Type B pancreatic cell (in vitro differentiated cells): ENCODE measurements around the gene ZFPM1. TPM values are rescaled to one million over a fixed set of nuclear protein-coding genes. Genes with fewer than 3 reads are reported as not detected.

Source experiments
- DNase-seq: peaks from one replicate; pipeline ENCODE4 v3.0.0; 2021; ENCODE audit warnings: mixed read lengths; ENCODE audit not compliant: unreplicated experiment; ENCODE audit errors: extremely low spot score
- H3K27ac Mint-ChIP-seq: 2 replicates; pipeline ENCODE4 v1.8.0; 2021; ENCODE audit warnings: mild to moderate bottlenecking, mixed read lengths
- H3K27me3 Mint-ChIP-seq: 2 replicates; pipeline ENCODE4 v1.8.0; 2021; ENCODE audit warnings: mixed read lengths
- H3K36me3 Mint-ChIP-seq: 2 replicates; pipeline ENCODE4 v1.8.0; 2021; ENCODE audit warnings: mixed read lengths
- H3K4me1 Mint-ChIP-seq: one replicate; pipeline ENCODE4 v1.8.0; 2021; ENCODE audit warnings: mixed read lengths; ENCODE audit not compliant: unreplicated experiment
- H3K4me3 Mint-ChIP-seq: 2 replicates; pipeline ENCODE4 v1.8.0; 2021; ENCODE audit warnings: mild to moderate bottlenecking, mixed read lengths
- H3K9me3 Mint-ChIP-seq: 2 replicates; pipeline ENCODE4 v1.8.0; 2021; ENCODE audit warnings: mixed read lengths
- total RNA-seq: library from RNA; stranded (reverse); gene quantifications from 2 replicates; pipeline ENCODE4 v1.2.1, GENCODE V29; 2021; ENCODE audit warnings: low replicate concordance
- TF ChIP-seq, protein P1 (sequence below): fragments of 200-600 bp; sonication (generic); conservative IDR thresholded peaks from 2 replicates; pipeline ENCODE4 v1.5.0; 2021; ENCODE audit warnings: antibody characterized with exemption, mild to moderate bottlenecking

ZFPM1 gene
- total RNA-seq, 1 donor from 2014 or later, result 24.0 TPM

DNA sequence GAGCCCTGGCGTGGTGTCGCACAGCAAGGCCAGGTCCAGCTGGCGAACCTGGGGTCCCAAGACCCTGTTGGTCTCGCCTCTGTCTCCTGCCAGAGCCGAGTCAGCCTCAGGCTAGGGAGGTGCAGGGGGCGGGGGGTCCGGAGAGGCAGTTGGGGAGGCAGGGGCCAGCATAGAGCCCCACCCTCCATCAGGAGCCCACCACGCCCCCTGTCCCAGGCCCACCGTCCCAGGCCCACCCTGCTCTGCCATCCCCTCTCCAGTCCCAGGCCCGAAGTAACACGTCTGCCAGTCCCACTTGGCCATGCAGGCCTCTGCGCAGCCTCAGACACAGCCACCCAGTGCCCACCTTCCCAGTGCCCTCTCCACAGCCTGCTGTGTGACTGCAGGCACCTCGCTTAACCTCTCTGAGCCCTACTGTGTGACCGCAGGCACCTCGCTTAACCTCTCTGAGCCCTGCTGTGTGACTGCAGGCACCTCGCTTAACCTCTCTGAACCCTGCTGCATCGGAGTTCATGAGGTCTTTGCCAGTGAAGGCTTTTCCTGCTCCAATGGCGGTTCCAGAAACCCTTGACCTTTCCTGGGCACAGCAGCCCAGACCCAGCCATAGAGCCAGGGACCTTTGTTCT lies 41.0 kb upstream of the ZFPM1 start:
- Mint-ChIP-seq H3K27me3 (no peaks in the 10 kb centered on the region), H3K9me3 (no peaks in the 10 kb centered on the region), H3K27ac (no peak overlapping the region), H3K4me3 (no peak overlapping the region), H3K4me1 (no peaks in the 10 kb centered on the region), H3K36me3 (no peaks in the 10 kb centered on the region)
- no peak for DNase-seq
- TF ChIP-seq, protein P1, sequence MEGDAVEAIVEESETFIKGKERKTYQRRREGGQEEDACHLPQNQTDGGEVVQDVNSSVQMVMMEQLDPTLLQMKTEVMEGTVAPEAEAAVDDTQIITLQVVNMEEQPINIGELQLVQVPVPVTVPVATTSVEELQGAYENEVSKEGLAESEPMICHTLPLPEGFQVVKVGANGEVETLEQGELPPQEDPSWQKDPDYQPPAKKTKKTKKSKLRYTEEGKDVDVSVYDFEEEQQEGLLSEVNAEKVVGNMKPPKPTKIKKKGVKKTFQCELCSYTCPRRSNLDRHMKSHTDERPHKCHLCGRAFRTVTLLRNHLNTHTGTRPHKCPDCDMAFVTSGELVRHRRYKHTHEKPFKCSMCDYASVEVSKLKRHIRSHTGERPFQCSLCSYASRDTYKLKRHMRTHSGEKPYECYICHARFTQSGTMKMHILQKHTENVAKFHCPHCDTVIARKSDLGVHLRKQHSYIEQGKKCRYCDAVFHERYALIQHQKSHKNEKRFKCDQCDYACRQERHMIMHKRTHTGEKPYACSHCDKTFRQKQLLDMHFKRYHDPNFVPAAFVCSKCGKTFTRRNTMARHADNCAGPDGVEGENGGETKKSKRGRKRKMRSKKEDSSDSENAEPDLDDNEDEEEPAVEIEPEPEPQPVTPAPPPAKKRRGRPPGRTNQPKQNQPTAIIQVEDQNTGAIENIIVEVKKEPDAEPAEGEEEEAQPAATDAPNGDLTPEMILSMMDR, result no peak

DNA sequence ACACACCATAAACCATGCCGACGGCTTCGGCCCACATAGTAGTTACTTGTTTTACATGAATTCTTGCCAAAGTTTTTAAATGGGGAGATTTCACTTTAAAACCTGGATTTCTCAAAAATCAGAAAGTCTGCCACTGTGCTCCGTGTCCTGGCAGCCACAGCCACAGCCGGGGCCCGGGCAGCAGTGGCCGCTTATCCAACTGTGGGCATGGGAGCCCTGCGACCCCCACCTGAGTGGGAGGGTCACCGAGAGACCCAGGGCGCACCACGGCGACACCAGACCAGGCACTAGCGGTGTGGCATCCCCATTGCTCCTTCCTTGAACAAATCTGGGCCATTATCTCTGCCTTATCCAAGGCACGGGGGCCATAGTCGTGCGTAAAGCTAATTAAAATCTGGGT lies 40.3 kb upstream of the ZFPM1 start:
- no peak for DNase-seq
- TF ChIP-seq, protein P1, result no peak
- no peaks in the 10 kb centered on the region for H3K4me1 Mint-ChIP-seq
- H3K27ac Mint-ChIP-seq, result no peak overlapping the region
- H3K36me3 Mint-ChIP-seq, result no peaks in the 10 kb centered on the region
- no peaks in the 10 kb centered on the region for H3K9me3 Mint-ChIP-seq
- H3K4me3 Mint-ChIP-seq, result no peak overlapping the region
- no peaks in the 10 kb centered on the region for H3K27me3 Mint-ChIP-seq

DNA sequence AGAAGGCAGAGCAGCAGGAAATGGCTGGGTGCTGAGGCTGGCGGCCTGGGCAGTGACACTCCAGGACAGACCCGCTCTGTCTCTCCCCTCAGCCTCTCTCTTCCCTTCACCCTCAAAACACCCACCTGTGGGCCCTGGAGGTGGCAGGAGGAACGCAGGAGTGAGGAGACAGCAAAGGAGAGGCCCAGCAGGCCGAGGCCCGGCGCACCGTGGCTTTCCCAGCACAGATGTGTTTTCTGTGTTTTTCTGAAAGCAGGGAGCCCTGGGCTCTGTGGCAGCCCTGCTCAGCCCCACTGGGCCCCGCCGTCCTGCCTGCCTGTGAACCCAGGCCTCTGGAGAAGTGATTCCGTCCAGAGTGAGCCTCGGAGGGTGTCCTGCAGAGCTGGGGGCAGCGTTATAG lies 39.8 kb upstream of the ZFPM1 start:
- Mint-ChIP-seq H3K4me1 (no peaks in the 10 kb centered on the region), H3K9me3 (no peaks in the 10 kb centered on the region)

DNA sequence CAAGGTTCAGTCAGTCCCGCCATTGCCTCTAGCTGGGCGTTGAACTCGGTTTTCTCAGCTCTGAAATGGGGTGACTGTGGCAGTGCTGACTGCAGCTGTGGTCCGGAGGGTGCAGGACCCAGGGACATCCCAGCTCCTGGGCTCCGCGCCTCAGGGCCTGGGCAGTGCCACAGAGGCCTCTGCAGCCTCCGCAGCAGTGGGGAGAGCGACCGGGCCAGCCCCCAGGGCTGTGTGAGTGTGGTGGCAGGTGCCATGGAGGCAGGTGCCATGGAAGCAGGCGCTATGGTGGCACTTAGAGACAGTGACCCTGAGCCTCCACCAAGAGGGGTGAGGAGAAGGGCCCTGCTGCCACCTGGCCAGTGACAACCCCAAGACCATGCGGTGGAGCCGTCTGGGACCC lies 39.4 kb upstream of the ZFPM1 start:
- Mint-ChIP-seq H3K36me3 (no peaks in the 10 kb centered on the region), H3K9me3 (no peaks in the 10 kb centered on the region), H3K4me1 (no peaks in the 10 kb centered on the region), H3K27me3 (no peaks in the 10 kb centered on the region), H3K27ac (no peak overlapping the region), H3K4me3 (no peak overlapping the region)
- no peak for DNase-seq
- TF ChIP-seq, protein P1, result no peak

More for the DNA sequence above, 39.8 kb upstream of the ZFPM1 start:
- TF ChIP-seq, protein P1, result no peak
- no peak for DNase-seq
- Mint-ChIP-seq H3K27me3 (no peaks in the 10 kb centered on the region), H3K36me3 (no peaks in the 10 kb centered on the region), H3K27ac (no peak overlapping the region), H3K4me3 (no peak overlapping the region)

DNA sequence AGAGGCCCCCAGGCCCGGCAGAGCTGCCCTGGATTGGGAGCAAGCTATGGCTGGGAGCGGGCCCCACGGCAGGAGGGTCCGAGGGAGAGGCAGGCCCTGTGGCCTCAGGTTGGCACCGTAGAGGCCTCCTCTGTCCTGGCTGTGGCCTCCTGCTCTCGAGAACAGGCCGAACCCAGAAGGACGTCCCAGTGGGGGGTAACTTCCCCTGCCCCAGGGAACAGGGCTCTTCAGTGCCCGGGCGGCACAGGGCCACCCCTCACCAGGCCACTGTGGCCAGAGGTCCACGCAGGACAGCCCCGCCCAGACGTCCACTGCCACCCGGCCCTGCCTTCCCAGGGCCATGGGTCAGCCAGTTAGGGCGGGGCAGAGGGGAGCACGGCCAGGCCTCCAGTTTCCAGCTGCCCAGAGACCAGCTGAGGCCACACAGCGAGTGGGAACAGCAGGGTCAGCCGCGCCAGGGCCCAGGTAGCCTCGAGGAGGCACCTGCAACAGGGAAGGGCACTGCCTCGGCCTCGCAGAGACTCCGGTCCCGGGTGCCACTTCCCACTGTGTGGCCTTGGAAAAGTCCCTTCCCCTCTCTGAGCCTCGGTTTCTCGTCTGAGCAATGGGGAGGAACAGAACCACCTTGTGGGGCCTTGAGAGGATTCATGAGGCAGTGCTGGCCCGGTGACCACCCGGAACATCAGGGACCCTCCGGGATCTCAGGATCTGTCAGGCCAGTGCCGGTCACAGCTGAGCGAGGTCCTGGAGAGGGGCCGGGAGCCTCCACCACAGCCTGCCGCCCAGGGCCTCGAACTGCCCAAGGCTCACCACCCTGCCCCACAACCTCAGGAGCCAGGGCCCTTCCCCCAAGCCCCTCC lies 38.3 kb upstream of the ZFPM1 start:
- H3K27ac Mint-ChIP-seq, result no peak overlapping the region
- DNase-seq, result no peak
- no peaks in the 10 kb centered on the region for H3K9me3 Mint-ChIP-seq
- no peaks in the 10 kb centered on the region for H3K27me3 Mint-ChIP-seq
- no peak overlapping the region for H3K4me3 Mint-ChIP-seq
- H3K36me3 Mint-ChIP-seq, result no peaks in the 10 kb centered on the region
- TF ChIP-seq, protein P1, result no peak
- no peaks in the 10 kb centered on the region for H3K4me1 Mint-ChIP-seq
